Measurements from ENCODE around the gene GLYAT.

Gene GLYAT

DNA sequence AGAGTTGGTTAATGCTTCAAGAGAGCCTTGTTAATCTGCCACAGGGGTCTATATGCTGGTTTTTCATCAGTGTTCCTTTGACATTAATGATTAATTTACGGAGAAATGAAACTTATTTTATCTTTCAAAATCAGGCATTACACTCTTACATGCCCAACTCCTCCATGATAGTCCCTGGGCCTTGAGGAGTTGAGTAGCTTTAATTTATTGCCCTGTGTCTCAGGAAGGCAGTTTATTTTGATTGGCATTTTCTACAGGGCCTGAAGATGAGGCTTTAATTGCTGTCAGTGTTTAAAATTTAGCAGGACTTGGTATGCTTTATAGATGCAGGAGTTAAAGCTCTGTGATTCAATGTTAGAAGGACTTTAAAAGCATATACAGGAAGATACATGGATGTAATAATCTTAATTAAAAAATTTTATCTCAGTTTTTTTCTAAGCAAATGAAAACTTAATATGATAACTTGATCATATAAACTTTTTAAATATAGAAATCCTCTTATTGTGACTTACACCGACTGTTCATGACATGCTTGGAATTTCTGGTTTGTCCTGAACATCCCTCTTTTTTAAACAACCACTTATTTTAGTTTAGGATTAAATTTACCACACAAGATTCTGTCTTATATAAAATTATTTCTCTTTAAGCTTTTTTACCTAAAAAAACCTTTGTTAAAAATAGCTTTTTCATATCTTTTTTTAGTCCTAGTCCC lies 12.2 kb downstream of the GLYAT start:
- no peaks in the 10 kb centered on the region for H3K36me3 ChIP-seq (ENCODE audit: control insufficient read depth in 1 of 2, insufficient read depth in 2 of 2, low read length in 2 of 2)
- H4K12ac ChIP-seq (ENCODE audit: low read depth, low read length) = no peak overlapping the region
- no CpG with 5 or more reads among the region's 2 CpGs for WGBS (ENCODE audit: extremely low coverage, insufficient coverage, insufficient read length)
- no peak overlapping the region for H3K27ac ChIP-seq (ENCODE audit: low read depth, low read length)
- no peak overlapping the region for H2BK12ac ChIP-seq (ENCODE audit: low read length)
- no peaks in the 10 kb centered on the region for H3K79me2 ChIP-seq (ENCODE audit: control insufficient read depth, insufficient read depth, low read length, poor library complexity)
- no peak overlapping the region for H3K4me3 ChIP-seq (ENCODE audit: low read depth, low read length)
- H4K8ac ChIP-seq (ENCODE audit: low read depth, low read length) = no peak overlapping the region
- H3K79me1 ChIP-seq (ENCODE audit: low read length) = no peaks in the 10 kb centered on the region
- H3K14ac ChIP-seq (ENCODE audit: low read length) = no peak overlapping the region
- no peaks in the 10 kb centered on the region for H3K4me1 ChIP-seq (ENCODE audit: control insufficient read depth in 1 of 2, insufficient read depth in 2 of 2, low read length in 2 of 2)
- no peak overlapping the region for H3K9ac ChIP-seq (ENCODE audit: low read length)
- DNase-seq = no peak
- H3K18ac ChIP-seq (ENCODE audit: low read length) = no peak overlapping the region
- H3K4me2 ChIP-seq (ENCODE audit: low read length) = no peak overlapping the region
- no peak overlapping the region for H3K4ac ChIP-seq (ENCODE audit: low read depth, low read length)
- no peak overlapping the region for H2BK120ac ChIP-seq (ENCODE audit: insufficient read depth, low read length, poor library complexity)
- no peak overlapping the region for H2AFZ ChIP-seq (ENCODE audit: insufficient read depth, low read length, poor library complexity)
- H2BK5ac ChIP-seq (ENCODE audit: low read depth, low read length, poor library complexity) = no peak overlapping the region
- no peak overlapping the region for H2AK5ac ChIP-seq (ENCODE audit: low read length)
- no peak overlapping the region for H4K91ac ChIP-seq (ENCODE audit: low read depth, low read length)
- no peaks in the 10 kb centered on the region for H3K27me3 ChIP-seq (ENCODE audit: insufficient read depth, low read length)
- H3K23ac ChIP-seq (ENCODE audit: low read length) = no peak overlapping the region
- no peaks in the 10 kb centered on the region for H3K9me3 ChIP-seq (ENCODE audit: insufficient read depth, low read depth, low read length)

DNA sequence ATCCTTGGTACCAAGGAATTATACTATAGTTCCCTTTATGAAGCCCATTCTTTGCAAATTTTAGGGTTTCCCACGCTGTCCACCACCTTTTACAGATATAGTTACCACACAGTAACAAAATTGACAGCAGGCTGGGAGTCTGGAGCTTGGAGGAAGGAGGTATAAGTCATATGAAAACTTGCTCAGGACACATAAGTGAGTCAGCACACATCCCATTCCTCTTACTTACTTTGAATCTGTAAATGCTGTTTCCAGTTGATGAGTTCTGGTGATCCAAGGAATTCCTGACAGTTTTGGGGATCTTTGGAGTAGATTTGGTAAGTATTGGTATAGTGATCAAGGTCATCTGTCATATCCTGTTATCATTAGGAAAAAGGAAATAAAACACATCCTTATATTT lies 19.2 kb downstream of the GLYAT start:
- no peak overlapping the region for H3K14ac ChIP-seq (ENCODE audit: low read length)
- H3K23ac ChIP-seq (ENCODE audit: low read length) = no peak overlapping the region
- H3K79me2 ChIP-seq (ENCODE audit: control insufficient read depth, insufficient read depth, low read length, poor library complexity) = no peaks in the 10 kb centered on the region
- H3K4me1 ChIP-seq (ENCODE audit: control insufficient read depth in 1 of 2, insufficient read depth in 2 of 2, low read length in 2 of 2) = no peaks in the 10 kb centered on the region
- no peaks in the 10 kb centered on the region for H3K36me3 ChIP-seq (ENCODE audit: control insufficient read depth in 1 of 2, insufficient read depth in 2 of 2, low read length in 2 of 2)
- H4K12ac ChIP-seq (ENCODE audit: low read depth, low read length) = no peak overlapping the region
- peaks cover 6% of the 10 kb centered on the region for H3K9me3 ChIP-seq (ENCODE audit: insufficient read depth, low read depth, low read length)
- H3K18ac ChIP-seq (ENCODE audit: low read length) = no peak overlapping the region
- no CpG with 5 or more reads among the region's 1 CpG for WGBS (ENCODE audit: extremely low coverage, insufficient coverage, insufficient read length)
- no peak overlapping the region for H2AK5ac ChIP-seq (ENCODE audit: low read length)
- no peak overlapping the region for H4K8ac ChIP-seq (ENCODE audit: low read depth, low read length)
- no peaks in the 10 kb centered on the region for H3K27me3 ChIP-seq (ENCODE audit: insufficient read depth, low read length)
- no peak overlapping the region for H3K9ac ChIP-seq (ENCODE audit: low read length)
- H3K27ac ChIP-seq (ENCODE audit: low read depth, low read length) = no peak overlapping the region
- no peak overlapping the region for H4K91ac ChIP-seq (ENCODE audit: low read depth, low read length)
- no peak overlapping the region for H3K4ac ChIP-seq (ENCODE audit: low read depth, low read length)
- no peak overlapping the region for H2BK5ac ChIP-seq (ENCODE audit: low read depth, low read length, poor library complexity)
- H2AFZ ChIP-seq (ENCODE audit: insufficient read depth, low read length, poor library complexity) = no peak overlapping the region
- no peak overlapping the region for H2BK12ac ChIP-seq (ENCODE audit: low read length)
- no peaks in the 10 kb centered on the region for H3K79me1 ChIP-seq (ENCODE audit: low read length)
- H2BK120ac ChIP-seq (ENCODE audit: insufficient read depth, low read length, poor library complexity) = no peak overlapping the region
- H3K4me3 ChIP-seq (ENCODE audit: low read depth, low read length) = no peak overlapping the region
- H3K4me2 ChIP-seq (ENCODE audit: low read length) = no peak overlapping the region
- DNase-seq = no peak

DNA sequence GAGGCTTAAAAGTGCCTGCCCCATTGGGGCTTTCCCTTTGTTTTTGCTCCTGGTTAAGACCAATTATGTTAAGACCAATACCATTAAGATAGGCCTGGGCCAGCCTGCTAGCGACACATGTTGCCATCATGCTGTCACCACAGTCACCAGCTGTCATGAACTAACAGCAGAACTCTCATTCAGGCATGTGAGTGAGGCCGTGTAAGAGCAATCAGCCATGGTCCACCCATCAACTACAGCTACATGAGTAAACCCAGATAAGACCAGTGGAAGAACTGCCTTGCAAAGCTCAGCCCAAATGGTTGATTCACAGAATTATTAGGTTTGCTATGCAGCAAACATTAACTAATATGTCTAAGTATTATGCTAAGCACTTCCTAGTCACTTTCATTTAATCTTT lies 19.9 kb downstream of the GLYAT start:
- H4K12ac ChIP-seq (ENCODE audit: low read depth, low read length) = no peak overlapping the region
- H3K79me1 ChIP-seq (ENCODE audit: low read length) = no peaks in the 10 kb centered on the region
- no peaks in the 10 kb centered on the region for H3K36me3 ChIP-seq (ENCODE audit: control insufficient read depth in 1 of 2, insufficient read depth in 2 of 2, low read length in 2 of 2)
- H2AK5ac ChIP-seq (ENCODE audit: low read length) = no peak overlapping the region
- no peak overlapping the region for H2BK120ac ChIP-seq (ENCODE audit: insufficient read depth, low read length, poor library complexity)
- H3K4me3 ChIP-seq (ENCODE audit: low read depth, low read length) = no peak overlapping the region
- no peak overlapping the region for H3K14ac ChIP-seq (ENCODE audit: low read length)
- no peak overlapping the region for H2AFZ ChIP-seq (ENCODE audit: insufficient read depth, low read length, poor library complexity)
- no peak for DNase-seq
- no peaks in the 10 kb centered on the region for H3K79me2 ChIP-seq (ENCODE audit: control insufficient read depth, insufficient read depth, low read length, poor library complexity)
- no peaks in the 10 kb centered on the region for H3K4me1 ChIP-seq (ENCODE audit: control insufficient read depth in 1 of 2, insufficient read depth in 2 of 2, low read length in 2 of 2)
- no peak overlapping the region for H2BK5ac ChIP-seq (ENCODE audit: low read depth, low read length, poor library complexity)
- H3K4ac ChIP-seq (ENCODE audit: low read depth, low read length) = no peak overlapping the region
- no peak overlapping the region for H4K91ac ChIP-seq (ENCODE audit: low read depth, low read length)
- H3K27ac ChIP-seq (ENCODE audit: low read depth, low read length) = no peak overlapping the region
- H3K9me3 ChIP-seq (ENCODE audit: insufficient read depth, low read depth, low read length) = peaks cover 6% of the 10 kb centered on the region
- no peak overlapping the region for H4K8ac ChIP-seq (ENCODE audit: low read depth, low read length)
- H3K4me2 ChIP-seq (ENCODE audit: low read length) = no peak overlapping the region
- H3K27me3 ChIP-seq (ENCODE audit: insufficient read depth, low read length) = no peaks in the 10 kb centered on the region
- H3K18ac ChIP-seq (ENCODE audit: low read length) = no peak overlapping the region
- WGBS (ENCODE audit: extremely low coverage, insufficient coverage, insufficient read length) = no CpG with 5 or more reads among the region's 2 CpGs
- no peak overlapping the region for H3K23ac ChIP-seq (ENCODE audit: low read length)
- no peak overlapping the region for H2BK12ac ChIP-seq (ENCODE audit: low read length)
- H3K9ac ChIP-seq (ENCODE audit: low read length) = no peak overlapping the region

DNA sequence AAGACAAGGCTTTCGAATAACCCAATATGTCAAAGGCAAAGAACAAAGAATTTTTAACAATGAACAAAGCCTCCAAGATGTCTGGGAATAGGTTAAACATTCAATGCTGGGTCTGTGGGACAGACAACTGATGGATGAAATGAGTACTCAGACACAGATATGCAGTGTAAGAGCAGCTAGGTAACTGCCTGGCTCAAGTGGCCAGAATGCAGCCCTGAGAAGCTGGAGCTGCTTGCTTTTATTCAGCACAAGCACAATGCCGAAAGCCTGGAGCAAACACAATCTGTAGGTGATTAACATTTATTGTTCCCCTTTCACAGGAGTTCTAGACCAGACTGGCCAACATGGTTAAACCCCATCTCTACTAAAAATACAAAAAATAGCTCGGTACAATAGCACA lies 24.0 kb downstream of the GLYAT start:
- Histone ChIP-seq H4K91ac (ENCODE audit: low read depth, low read length) (no peak overlapping the region), H3K4me3 (ENCODE audit: low read depth, low read length) (no peak overlapping the region), H3K27me3 (ENCODE audit: insufficient read depth, low read length) (no peaks in the 10 kb centered on the region), H3K23ac (ENCODE audit: low read length) (no peak overlapping the region), H3K27ac (ENCODE audit: low read depth, low read length) (no peak overlapping the region), H2BK12ac (ENCODE audit: low read length) (no peak overlapping the region), H4K12ac (ENCODE audit: low read depth, low read length) (no peak overlapping the region), H3K4ac (ENCODE audit: low read depth, low read length) (no peak overlapping the region), H2BK120ac (ENCODE audit: insufficient read depth, low read length, poor library complexity) (no peak overlapping the region), H4K8ac (ENCODE audit: low read depth, low read length) (no peak overlapping the region), H3K4me2 (ENCODE audit: low read length) (no peak overlapping the region), H3K4me1 (ENCODE audit: control insufficient read depth in 1 of 2, insufficient read depth in 2 of 2, low read length in 2 of 2) (no peaks in the 10 kb centered on the region), H3K9me3 (ENCODE audit: insufficient read depth, low read depth, low read length) (peaks cover 20% of the 10 kb centered on the region), H2AFZ (ENCODE audit: insufficient read depth, low read length, poor library complexity) (no peak overlapping the region), H3K14ac (ENCODE audit: low read length) (no peak overlapping the region), H3K9ac (ENCODE audit: low read length) (no peak overlapping the region), H3K79me2 (ENCODE audit: control insufficient read depth, insufficient read depth, low read length, poor library complexity) (no peaks in the 10 kb centered on the region), H3K79me1 (ENCODE audit: low read length) (no peaks in the 10 kb centered on the region), H2BK5ac (ENCODE audit: low read depth, low read length, poor library complexity) (no peak overlapping the region), H2AK5ac (ENCODE audit: low read length) (no peak overlapping the region), H3K36me3 (ENCODE audit: control insufficient read depth in 1 of 2, insufficient read depth in 2 of 2, low read length in 2 of 2) (no peaks in the 10 kb centered on the region), H3K18ac (ENCODE audit: low read length) (no peak overlapping the region)
- DNase-seq = no peak
- WGBS (ENCODE audit: extremely low coverage, insufficient coverage, insufficient read length) = no CpG with 5 or more reads among the region's 3 CpGs
